CD14-positive monocyte (primary cell): ENCODE data around the gene DDX10. TPM values are rescaled to one million over a fixed set of nuclear protein-coding genes. Genes with fewer than 3 reads are reported as not detected.

Experiments
- DNase-seq, 3 donors: peaks; one replicate each; pipeline ENCODE4 v3.0.0-alpha.2; 2011 to 2022
- H2AFZ ChIP-seq: 2 replicates; pipeline ENCODE4 v1.6.0; 2012; ENCODE audit warnings: mild to moderate bottlenecking, low read depth, low read length, inconsistent platforms; ENCODE audit not compliant: insufficient read depth, poor library complexity, severe bottlenecking
- H3K27ac ChIP-seq, 2 donors: 1 replicate in 1 of 2; 2 replicates in 1 of 2; pipeline ENCODE4 v1.5.1; 2012 to 2013; ENCODE audit warnings: low read length in 2 of 2, control low read depth in 1 of 2, inconsistent platforms in 1 of 2, low read depth in 1 of 2, mild to moderate bottlenecking in 1 of 2
- H3K27me3 ChIP-seq, 2 donors: one replicate each; pipeline versions ENCODE4 v1.6.0 to v1.6.1; 2011 to 2013; ENCODE audit warnings: low read length in 2 of 2; ENCODE audit not compliant: control insufficient read depth in 2 of 2, insufficient read depth in 2 of 2
- H3K36me3 ChIP-seq, 2 donors: replicated peaks in 1 of 2; 1 replicate in 1 of 2; 2 replicates in 1 of 2; pipeline versions ENCODE4 v1.5.1 to v1.6.1; 2012 to 2013; ENCODE audit warnings: low read length in 2 of 2, control low read depth in 1 of 2, inconsistent platforms in 1 of 2, mild to moderate bottlenecking in 1 of 2; ENCODE audit not compliant: insufficient read depth in 2 of 2, control insufficient read depth in 1 of 2
- H3K4me1 ChIP-seq, 2 donors: 1 replicate in 1 of 2; 2 replicates in 1 of 2; pipeline versions ENCODE4 v1.5.1 to v1.6.1; 2012 to 2013; ENCODE audit warnings: low read length in 2 of 2, control low read depth in 1 of 2, inconsistent platforms in 1 of 2, mild to moderate bottlenecking in 1 of 2, moderate library complexity in 1 of 2; ENCODE audit not compliant: insufficient read depth in 2 of 2, control insufficient read depth in 1 of 2
- H3K4me2 ChIP-seq: replicated peaks from 2 replicates; pipeline ENCODE3; 2012; ENCODE audit warnings: low read length, moderate library complexity, mild to moderate bottlenecking; ENCODE audit not compliant: poor library complexity, severe bottlenecking; ENCODE audit errors: extremely low read depth
- H3K4me3 ChIP-seq, 3 experiments: fragments of 200-600 bp in 1 of 3; sonication (generic) in 1 of 3; replicated peaks in 1 of 3; 1 replicate in 2 of 3; 2 replicates in 1 of 3; pipeline ENCODE4 v1.5.1; 2011 to 2013; ENCODE audit warnings: low read length in 3 of 3, mild to moderate bottlenecking in 3 of 3, control low read depth in 2 of 3, low read depth in 2 of 3, inconsistent platforms in 1 of 3, moderate library complexity in 1 of 3
- H3K79me2 ChIP-seq: 2 replicates; pipeline ENCODE4 v1.6.0; 2012; ENCODE audit warnings: mild to moderate bottlenecking, control low read depth, inconsistent platforms, low read length, moderate library complexity; ENCODE audit not compliant: insufficient read depth
- H3K9ac ChIP-seq: 2 replicates; pipeline ENCODE4 v1.6.0; 2017; ENCODE audit warnings: low read length, mild to moderate bottlenecking; ENCODE audit not compliant: insufficient read depth, poor library complexity, severe bottlenecking
- H3K9me3 ChIP-seq, 2 donors: replicated peaks in 1 of 2; 1 replicate in 1 of 2; 2 replicates in 1 of 2; pipeline versions ENCODE4 v1.5.1 to v1.6.1; 2012 to 2013; ENCODE audit warnings: low read length in 2 of 2, control low read depth in 1 of 2; ENCODE audit not compliant: control insufficient read depth in 1 of 2, insufficient read depth in 1 of 2
- H4K20me1 ChIP-seq: 2 replicates; pipeline ENCODE4 v1.6.0; 2012; ENCODE audit warnings: mild to moderate bottlenecking, low read length, control low read depth, moderate library complexity; ENCODE audit not compliant: insufficient read depth
- H3K27ac Mint-ChIP-seq, 7 donors: one replicate each; pipeline ENCODE4 v1.8.0; 2020; ENCODE audit warnings: mild to moderate bottlenecking in 7 of 7, mixed read lengths in 7 of 7, moderate library complexity in 6 of 7, inconsistent platforms in 2 of 7
- H3K27me3 Mint-ChIP-seq, 3 donors: one replicate each; pipeline ENCODE4 v1.8.0; 2021 to 2022; ENCODE audit warnings: low read depth in 3 of 3, mild to moderate bottlenecking in 3 of 3, mixed read lengths in 3 of 3, moderate library complexity in 3 of 3, inconsistent platforms in 1 of 3
- H3K36me3 Mint-ChIP-seq, 2 donors: one replicate each; pipeline ENCODE4 v1.8.0; 2020; ENCODE audit warnings: mixed read lengths in 2 of 2, inconsistent platforms in 1 of 2, mild to moderate bottlenecking in 1 of 2
- H3K4me1 Mint-ChIP-seq: one replicate; pipeline ENCODE4 v1.8.0; 2020; ENCODE audit warnings: mild to moderate bottlenecking, mixed read lengths
- H3K4me3 Mint-ChIP-seq, 2 donors: one replicate each; pipeline ENCODE4 v1.8.0; 2020; ENCODE audit warnings: mild to moderate bottlenecking in 2 of 2, mixed read lengths in 2 of 2, moderate library complexity in 1 of 2
- H3K9me3 Mint-ChIP-seq, 7 donors: one replicate each; pipeline ENCODE4 v1.8.0; 2020 to 2022; ENCODE audit warnings: mixed read lengths in 7 of 7, mild to moderate bottlenecking in 6 of 7, moderate library complexity in 6 of 7, inconsistent platforms in 2 of 7
- CTCF ChIP-seq: fragments of 200-600 bp; IDR thresholded peaks from one replicate; pipeline ENCODE4 v1.8.0; 2022; ENCODE audit warnings: antibody characterized with exemption, mild to moderate bottlenecking
- WGBS: methylation state at CpG from one replicate; pipeline ENCODE4 v1.1.5; 2013; ENCODE audit warnings: missing lambda C conversion rate; ENCODE audit not compliant: insufficient coverage; 5-methylcytosine and 5-hydroxymethylcytosine counted together
- intact Hi-C, 2 donors: fragments of 100-400 bp; cut with micrococcal nuclease; formaldehyde crosslinking; loops; one replicate each; pipeline versions ENCODE4 v1.15.0 to v1.15.1; 2023
- polyA plus RNA-seq, 3 donors: library from polyadenylated mRNA; depleted of rRNA in 1 of 3; unstranded in 2 of 3; stranded (reverse) in 1 of 3; fragments of 300-500 nt in 2 of 3; fragments of >200 nt in 1 of 3; fragmentation: Illumina TruSeq in 2 of 3; gene quantifications; 1 replicate in 2 of 3; 2 replicates in 1 of 3; pipeline ENCODE4 v1.2.3, GENCODE V29; 2012 to 2021

The DDX10 gene
- polyA plus RNA-seq, 3 donors = 5.0 to 6.3 (median 5.3) TPM

GRCh38 chr11:108859510-108859909 is 194.6 kb downstream of the DDX10 start:
- Mint-ChIP-seq H3K27me3 (peaks cover 0 to 3% (median 0%) of the 10 kb centered on the region in 3 donors), H3K4me3 (no peak overlapping the region), H3K4me1 (peaks cover 3% of the 10 kb centered on the region), H3K9me3 (no peaks in the 10 kb centered on the region), H3K27ac (no peak overlapping the region), H3K36me3 (peaks cover 4 to 7% of the 10 kb centered on the region in 2 donors)
- no peak overlapping the region for H3K4me2 ChIP-seq
- no peak overlapping the region for H2AFZ ChIP-seq
- WGBS = no CpG with 5 or more reads among the region's 1 CpG
- H4K20me1 ChIP-seq = no peaks in the 10 kb centered on the region
- no peak overlapping the region for H3K4me3 ChIP-seq
- no peaks in the 10 kb centered on the region for H3K27me3 ChIP-seq
- H3K9me3 ChIP-seq = no peaks in the 10 kb centered on the region
- TF ChIP-seq CTCF = no peak
- peaks cover 0 to 4% of the 10 kb centered on the region in 2 donors for H3K4me1 ChIP-seq
- no peak for DNase-seq
- intact Hi-C loops = no loop called here
- no peaks in the 10 kb centered on the region for H3K79me2 ChIP-seq
- no peak overlapping the region for H3K9ac ChIP-seq
- H3K36me3 ChIP-seq = no peaks in the 10 kb centered on the region
- H3K27ac ChIP-seq = no peak overlapping the region

DNA sequence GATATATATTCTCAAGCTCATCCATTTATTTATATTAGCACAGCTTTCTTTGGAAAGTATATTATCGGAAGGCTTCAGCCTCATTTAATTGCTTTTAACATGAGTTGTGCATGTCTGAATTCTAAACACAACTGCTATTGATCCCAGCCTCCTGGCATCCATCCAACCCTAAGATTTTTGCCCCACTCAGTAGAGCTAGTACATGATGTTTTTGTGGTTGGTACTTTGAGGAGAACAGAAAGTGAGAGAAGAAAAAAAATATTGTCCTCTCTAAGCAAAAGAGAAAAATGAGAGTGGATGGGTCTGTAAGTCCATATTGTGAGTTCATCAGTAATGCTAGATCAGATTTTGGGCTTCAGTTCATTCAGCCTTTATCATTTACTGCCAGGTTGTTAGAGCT is 198.7 kb downstream of the DDX10 start:
- Mint-ChIP-seq H3K4me1 (no peaks in the 10 kb centered on the region), H3K27me3 (peaks cover 0 to 3% (median 0%) of the 10 kb centered on the region in 3 donors), H3K4me3 (no peak overlapping the region), H3K27ac (no peak overlapping the region), H3K9me3 (no peaks in the 10 kb centered on the region), H3K36me3 (peaks cover 4 to 7% of the 10 kb centered on the region in 2 donors)
- Histone ChIP-seq H3K9me3 (no peaks in the 10 kb centered on the region), H3K4me1 (no peaks in the 10 kb centered on the region), H3K9ac (no peak overlapping the region), H3K4me2 (no peak overlapping the region), H3K36me3 (no peaks in the 10 kb centered on the region), H3K27me3 (no peaks in the 10 kb centered on the region), H2AFZ (no peak overlapping the region), H3K27ac (no peak overlapping the region), H4K20me1 (no peaks in the 10 kb centered on the region), H3K4me3 (no peak overlapping the region), H3K79me2 (no peaks in the 10 kb centered on the region)
- no peak for DNase-seq
- TF ChIP-seq CTCF = no peak
- intact Hi-C loops = no loop called here
- whole genome bisulfite sequencing = no CpG with 5 or more reads among the region's 1 CpG
